Stimulated activated CD4-positive, alpha-beta T cell treated with anti-CD3 and anti-CD28 coated beads, TNF-alpha, amount 100 ng/mL, for 48 hours (primary cell): ENCODE measurements around the gene DCAF8.

Experiments used
- DNase-seq, 3 donors: peaks; one replicate each; pipeline ENCODE4 v3.0.0-alpha.2; 2020; ENCODE audit warnings: low read depth in 3 of 3

Gene DCAF8

GRCh38 chr1:160264795-160265307 lies 2.5 kb upstream of the DCAF8 start:
- no peak for DNase-seq

DNA sequence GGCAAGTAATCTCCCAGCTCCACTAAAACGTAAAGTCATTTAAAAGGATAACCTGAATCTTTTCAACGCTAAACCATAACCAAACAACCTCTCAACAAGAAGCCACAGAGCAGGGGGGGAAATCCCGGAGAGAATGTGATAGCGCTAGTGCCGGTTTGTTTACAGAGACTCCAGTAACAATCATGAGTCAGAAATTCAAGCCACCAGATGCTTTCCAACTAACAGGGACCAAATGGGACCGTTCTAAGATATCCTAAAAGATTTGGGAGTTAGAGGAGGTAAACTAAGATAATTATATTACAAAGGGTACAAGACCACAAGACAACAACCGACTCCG lies 825 bp downstream of the DCAF8 start:
- peak; percentile 45 to 59 (median 55) for DNase-seq

DNA sequence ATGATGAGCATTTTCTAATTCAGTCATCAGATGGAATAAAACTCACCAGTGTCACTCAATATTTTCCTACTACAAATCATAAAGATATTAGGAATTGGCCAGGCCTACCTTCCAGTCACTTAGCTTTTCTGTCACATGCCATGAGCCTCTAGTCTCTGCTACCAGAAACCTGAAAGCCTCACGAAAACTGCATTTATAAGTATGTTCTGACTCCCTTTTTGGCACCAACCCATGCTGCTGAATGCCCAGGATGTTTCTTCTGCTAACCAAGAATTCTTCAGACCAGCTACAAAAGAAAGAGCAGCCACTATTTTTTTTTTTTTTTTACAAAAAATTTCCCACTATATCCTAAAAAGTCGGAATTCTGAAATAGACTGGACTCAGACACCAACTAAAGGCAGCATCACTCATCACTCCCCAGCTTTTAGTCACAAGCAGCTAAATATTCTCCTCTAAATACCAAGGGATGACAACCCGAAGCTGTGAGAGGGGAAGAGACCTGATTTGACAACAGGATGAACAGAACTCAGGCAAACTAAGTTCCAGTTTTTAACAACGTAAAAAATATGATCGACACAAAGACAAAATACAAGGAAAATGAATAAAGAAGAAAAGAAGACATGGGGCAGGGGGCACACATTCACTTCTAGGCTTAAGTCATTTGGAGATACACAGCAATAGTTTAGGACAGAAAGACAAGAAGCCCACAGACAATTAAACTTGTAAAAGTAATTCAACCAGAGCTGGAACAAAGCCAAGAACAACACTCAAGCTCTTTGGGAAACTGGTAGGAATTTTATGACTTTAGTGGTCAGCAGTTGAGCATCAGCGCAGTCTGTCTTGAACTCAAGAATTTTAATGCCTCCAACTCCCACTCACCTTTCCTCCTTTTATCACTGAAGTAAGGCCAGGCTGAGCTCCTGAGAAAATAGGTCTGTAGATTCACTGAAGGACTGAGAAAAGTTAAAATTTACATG lies 1.7 kb downstream of the DCAF8 start:
- DNase-seq, result no peak

GRCh38 chr1:160258177-160258798 lies 4.1 kb downstream of the DCAF8 start:
- no peak for DNase-seq

- DNase-seq, result no peak
Measured at GRCh38 chr1:160257411-160258015, 4.8 kb downstream of the DCAF8 start.

DNA sequence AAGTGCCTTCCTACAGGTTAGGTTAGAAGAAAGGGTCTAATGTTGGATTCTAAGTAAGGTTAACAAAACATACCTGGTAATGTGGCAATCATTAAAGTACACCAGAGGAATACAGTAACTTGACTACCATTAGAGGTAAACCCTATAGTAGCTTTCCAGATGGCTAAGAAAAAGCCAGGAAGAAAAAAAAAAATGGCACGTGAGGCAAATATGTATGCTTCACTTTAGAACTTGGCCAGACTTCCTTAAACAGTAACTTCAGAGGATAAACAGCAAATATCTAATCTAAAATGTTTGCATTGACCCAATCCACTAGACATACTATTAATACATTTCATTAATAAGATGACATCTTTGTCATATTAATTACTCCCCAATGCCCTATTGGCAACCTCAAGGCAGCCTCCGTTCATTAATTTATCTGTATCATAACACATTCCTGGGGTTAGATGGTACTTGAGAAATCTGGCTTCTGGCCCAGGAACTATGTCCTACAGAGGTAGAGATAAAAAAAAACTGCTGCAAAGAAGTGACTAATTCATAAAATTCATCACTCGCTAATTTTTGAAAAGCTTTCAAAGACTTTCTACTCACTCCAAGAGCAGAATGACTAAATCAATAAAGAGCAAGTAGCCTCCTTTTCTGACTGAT lies 5.8 kb downstream of the DCAF8 start:
- no peak for DNase-seq

GRCh38 chr1:160255781-160256300 lies 6.5 kb downstream of the DCAF8 start:
- DNase-seq, result no peak

- DNase-seq, result peak in 2 of 3 donors; percentile 8 to 23
Measured at GRCh38 chr1:160251687-160252526, 10.4 kb downstream of the DCAF8 start.

GRCh38 chr1:160251011-160251410 lies 11.3 kb downstream of the DCAF8 start:
- DNase-seq, result no peak

DNA sequence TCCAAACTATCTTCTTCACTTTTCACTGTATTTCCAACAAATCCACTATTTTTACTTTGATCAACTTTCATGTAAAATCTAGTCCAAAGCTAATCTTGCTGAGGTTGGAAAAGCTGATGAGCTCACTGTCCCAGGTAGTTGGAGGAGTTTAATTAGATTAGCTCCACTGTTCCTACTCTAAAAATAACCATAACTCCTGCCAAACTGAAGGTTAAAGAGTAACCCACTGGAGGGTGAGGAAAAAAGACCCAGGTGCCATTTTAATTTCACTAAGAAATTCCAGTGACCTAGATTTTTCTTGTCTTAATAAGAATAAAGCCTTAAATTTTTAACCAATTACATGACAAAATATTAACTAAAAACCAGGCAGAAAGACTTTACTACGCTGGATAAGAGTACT lies 15.3 kb downstream of the DCAF8 start:
- no peak for DNase-seq

GRCh38 chr1:160245434-160245833 lies 16.9 kb downstream of the DCAF8 start:
- no peak for DNase-seq

- DNase-seq, result no peak
Measured at GRCh38 chr1:160244209-160244608, 18.1 kb downstream of the DCAF8 start.

GRCh38 chr1:160243767-160244166 lies 18.6 kb downstream of the DCAF8 start:
- no peak for DNase-seq

DNA sequence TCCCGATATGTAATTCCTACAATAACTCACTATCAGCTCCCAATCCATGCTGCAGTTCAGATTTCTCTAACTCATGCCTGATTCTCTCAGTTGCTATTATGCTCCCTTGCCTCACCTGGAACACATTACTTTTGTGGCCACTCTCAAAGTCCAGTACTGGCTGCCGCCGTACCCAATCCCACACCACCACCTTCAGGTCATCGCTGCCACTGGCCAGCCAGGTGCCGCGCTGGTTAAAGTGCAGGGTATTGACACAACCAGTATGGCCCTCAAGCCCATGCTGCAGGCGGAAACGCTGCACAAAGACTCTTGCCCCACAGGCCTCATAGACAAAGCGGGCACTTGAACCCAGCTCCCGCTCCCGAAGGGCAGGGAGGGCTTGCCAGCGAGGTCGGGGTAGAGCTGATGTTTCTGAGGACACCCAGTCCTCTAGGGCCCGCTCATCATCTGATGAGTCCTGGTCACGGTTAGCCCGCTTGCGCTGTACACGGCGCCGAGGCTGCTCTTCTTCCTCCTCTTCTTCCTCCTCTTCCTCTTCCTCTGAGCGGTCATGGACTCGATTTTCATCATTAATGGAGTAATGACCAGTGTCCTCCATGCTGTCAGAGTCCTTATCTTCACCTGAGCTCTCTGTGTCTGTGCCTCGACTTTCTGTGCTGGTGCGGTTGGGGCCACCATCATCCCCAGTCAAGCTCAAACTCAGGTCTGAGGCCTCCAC lies 22.6 kb downstream of the DCAF8 start:
- DNase-seq, result no peak

GRCh38 chr1:160238408-160238807 lies 23.9 kb downstream of the DCAF8 start:
- no peak for DNase-seq

- no peak for DNase-seq
Measured at GRCh38 chr1:160237558-160237957, 24.8 kb downstream of the DCAF8 start.

GRCh38 chr1:160236806-160237205 lies 25.5 kb downstream of the DCAF8 start:
- no peak for DNase-seq

- DNase-seq, result no peak
Measured at GRCh38 chr1:160232911-160233310, 29.4 kb downstream of the DCAF8 start.

DNA sequence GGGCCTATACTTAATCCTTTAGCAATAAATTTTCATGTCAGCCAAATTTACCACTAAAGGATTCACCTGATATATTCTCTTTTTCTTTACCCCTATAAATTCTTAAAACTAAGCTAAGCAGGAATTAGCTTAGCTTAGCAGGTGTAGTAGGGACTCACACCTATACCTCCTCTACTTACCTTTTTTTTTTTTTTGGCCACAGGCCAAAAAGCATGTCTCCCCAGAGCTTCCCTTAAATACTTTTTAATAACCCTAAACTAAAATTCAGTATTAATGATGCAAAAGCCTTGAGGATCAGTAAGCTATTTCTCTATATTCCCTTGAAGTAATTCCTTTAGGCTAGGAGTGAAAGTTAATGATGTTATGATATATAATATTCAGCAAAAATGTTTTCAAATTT lies 33.9 kb downstream of the DCAF8 start:
- no peak for DNase-seq

- DNase-seq, result no peak
Measured at GRCh38 chr1:160227561-160227960, 34.8 kb downstream of the DCAF8 start.
